ENCODE data around the gene POLR2L. TPM values are rescaled to one million over a fixed set of nuclear protein-coding genes. Genes with fewer than 3 reads are reported as not detected.

The POLR2L gene
- total RNA-seq, 1 experiment from 2014 or later = 118 TPM

DNA sequence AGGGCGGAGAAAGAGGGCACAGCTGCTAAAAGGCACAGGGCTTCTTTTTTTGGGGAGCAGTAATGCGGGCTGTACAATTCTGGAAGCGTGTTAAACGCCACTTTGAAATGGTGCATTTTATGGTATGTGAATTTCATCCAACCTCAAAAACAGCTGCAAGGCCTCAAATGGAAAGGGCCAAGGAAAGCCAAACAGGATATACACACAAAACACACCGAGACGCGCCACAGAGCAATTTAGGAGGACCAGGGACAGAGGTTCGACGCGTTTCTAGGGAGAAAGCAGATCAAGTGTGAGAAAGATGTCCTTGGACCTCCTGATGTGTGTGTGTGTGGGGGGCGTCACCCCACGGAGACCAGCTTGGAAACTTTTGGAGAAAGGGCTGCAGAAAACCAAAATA, 31.4 kb upstream of the POLR2L start:
- peaks cover 26% of the 10 kb centered on the region for H3K36me3 Mint-ChIP-seq (ENCODE audit: insufficient read depth, unreplicated experiment)
- no peaks in the 10 kb centered on the region for H3K4me1 Mint-ChIP-seq (ENCODE audit: insufficient read depth, unreplicated experiment)
- no peaks in the 10 kb centered on the region for H3K27me3 Mint-ChIP-seq (ENCODE audit: insufficient read depth, unreplicated experiment)
- no peaks in the 10 kb centered on the region for H3K9me3 Mint-ChIP-seq (ENCODE audit: unreplicated experiment)
- no peak overlapping the region for H3K27ac Mint-ChIP-seq (ENCODE audit: low read depth, unreplicated experiment)
- no peak for TF ChIP-seq CTCF (IDR thresholded peaks at IDR 0.05; ENCODE audit: unreplicated experiment)
- DNase-seq (ENCODE audit: unreplicated experiment) = no peak
- no TSS peak for BruUV-seq (replicated peaks)
- ChIA-PET CTCF (interaction anchor here (1.1 kb wide), 1 partner anchor 178 kb away, joined by 3 read pairs; no protein-coding TSS in a partner anchor), POLR2A (no interaction called here)
- intact Hi-C loops (cut with micrococcal nuclease) = no loop called here
- no peak overlapping the region for H3K4me3 Mint-ChIP-seq (ENCODE audit: unreplicated experiment)

GRCh38 chr11:872799-873198, 30.5 kb upstream of the POLR2L start:
- BruUV-seq (replicated peaks) = no TSS peak
- no peaks in the 10 kb centered on the region for H3K9me3 Mint-ChIP-seq (ENCODE audit: unreplicated experiment)
- TF ChIP-seq CTCF (IDR thresholded peaks at IDR 0.05; ENCODE audit: unreplicated experiment) = no peak
- no peak for DNase-seq (ENCODE audit: unreplicated experiment)
- intact Hi-C loops (cut with micrococcal nuclease) = no loop called here
- H3K4me1 Mint-ChIP-seq (ENCODE audit: insufficient read depth, unreplicated experiment) = no peaks in the 10 kb centered on the region
- H3K27ac Mint-ChIP-seq (ENCODE audit: low read depth, unreplicated experiment) = no peak overlapping the region
- ChIA-PET CTCF (interaction anchor here (1.1 kb wide), 1 partner anchor 179 kb away, joined by 3 read pairs; no protein-coding TSS in a partner anchor), POLR2A (interaction anchor here (0.8 kb wide), 1 partner anchor 19 kb away, joined by 3 read pairs; no protein-coding TSS in a partner anchor)
- H3K36me3 Mint-ChIP-seq (ENCODE audit: insufficient read depth, unreplicated experiment) = peaks cover 32% of the 10 kb centered on the region
- H3K27me3 Mint-ChIP-seq (ENCODE audit: insufficient read depth, unreplicated experiment) = no peaks in the 10 kb centered on the region
- H3K4me3 Mint-ChIP-seq (ENCODE audit: unreplicated experiment) = no peak overlapping the region

- Mint-ChIP-seq H3K36me3 (ENCODE audit: insufficient read depth, unreplicated experiment) (peaks cover 45% of the 10 kb centered on the region), H3K4me1 (ENCODE audit: insufficient read depth, unreplicated experiment) (no peaks in the 10 kb centered on the region), H3K9me3 (ENCODE audit: unreplicated experiment) (no peaks in the 10 kb centered on the region), H3K27me3 (ENCODE audit: insufficient read depth, unreplicated experiment) (no peaks in the 10 kb centered on the region), H3K4me3 (ENCODE audit: unreplicated experiment) (no peak overlapping the region), H3K27ac (ENCODE audit: low read depth, unreplicated experiment) (no peak overlapping the region)
- no TSS peak for BruUV-seq (replicated peaks)
- no peak for DNase-seq (ENCODE audit: unreplicated experiment)
- intact Hi-C loops (cut with micrococcal nuclease) = no loop called here
- POLR2A ChIA-PET = interaction anchor here (0.6 kb wide), 1 partner anchor 245 kb away, joined by 3 read pairs; no protein-coding TSS in a partner anchor
- no peak for TF ChIP-seq CTCF (IDR thresholded peaks at IDR 0.05; ENCODE audit: unreplicated experiment)
- CTCF ChIA-PET = interaction anchor here (1.1 kb wide), 1 partner anchor 180 kb away, joined by 3 read pairs; no protein-coding TSS in a partner anchor
Measured at GRCh38 chr11:871472-871871, 29.1 kb upstream of the POLR2L start.

DNA sequence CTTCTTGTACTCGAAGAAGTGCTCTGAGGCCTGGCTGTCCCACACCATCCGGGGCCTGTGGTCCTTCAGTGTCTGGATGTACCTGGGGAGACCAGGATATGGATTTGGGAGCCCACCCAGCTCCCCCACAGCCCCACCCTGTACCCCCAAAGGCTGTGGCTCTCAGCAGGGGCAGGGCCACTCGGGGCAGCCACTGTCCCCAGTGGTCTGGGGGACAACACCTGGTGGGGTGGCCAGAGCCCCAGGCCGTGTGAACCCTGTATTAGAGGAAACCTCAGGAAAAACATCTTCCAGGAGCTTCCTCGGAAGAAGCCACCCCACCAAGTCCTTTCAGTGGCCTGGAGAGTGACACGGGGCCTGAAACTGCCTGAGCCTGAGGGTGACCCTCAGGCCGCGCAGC, 28.1 kb upstream of the POLR2L start:
- H3K27me3 Mint-ChIP-seq (ENCODE audit: insufficient read depth, unreplicated experiment) = no peaks in the 10 kb centered on the region
- ChIA-PET CTCF (interaction anchor here (0.6 to 2.8 kb wide), 2 partner anchors 86 to 181 kb away, joined by 3 to 12 read pairs; no protein-coding TSS in a partner anchor), POLR2A (no interaction called here)
- DNase-seq (ENCODE audit: unreplicated experiment) = no peak
- no peak overlapping the region for H3K4me3 Mint-ChIP-seq (ENCODE audit: unreplicated experiment)
- H3K4me1 Mint-ChIP-seq (ENCODE audit: insufficient read depth, unreplicated experiment) = no peaks in the 10 kb centered on the region
- no peak for TF ChIP-seq CTCF (IDR thresholded peaks at IDR 0.05; ENCODE audit: unreplicated experiment)
- H3K9me3 Mint-ChIP-seq (ENCODE audit: unreplicated experiment) = no peaks in the 10 kb centered on the region
- BruUV-seq (replicated peaks) = no TSS peak
- H3K27ac Mint-ChIP-seq (ENCODE audit: low read depth, unreplicated experiment) = no peak overlapping the region
- H3K36me3 Mint-ChIP-seq (ENCODE audit: insufficient read depth, unreplicated experiment) = peaks cover 55% of the 10 kb centered on the region
- intact Hi-C loops (cut with micrococcal nuclease) = no loop called here

Measured in MCF 10A (cell line).